NCI-H748 (cell line): Measurements from ENCODE around the gene SPNS1.
A peak's percentile ranks its signal among the peaks of the same experiment; 100 is the strongest.
"Not testable (repeated sequence)": the region's sequence is repeated elsewhere in the genome, so short reads cannot be mapped to it uniquely, and the experiment has no call there.

ENCODE experiments used
- DNase-seq: peaks from one replicate; lab custom pipeline; 2025; ENCODE audit not compliant: unreplicated experiment; lab: John Stamatoyannopoulos, UW

Gene SPNS1

GRCh38 chr16:28951410-28951943 lies 23.1 kb upstream of the SPNS1 start:
- peak; percentile 29 for DNase-seq

- DNase-seq, result no peak
These were observed 16.4 kb upstream of the SPNS1 start for GRCh38 chr16:28958216-28958615.

GRCh38 chr16:28958836-28959235 lies 15.7 kb upstream of the SPNS1 start:
- DNase-seq, result no peak

- no peak for DNase-seq
These were observed 10.5 kb upstream of the SPNS1 start for GRCh38 chr16:28964072-28964471.

GRCh38 chr16:28964496-28964895 lies 10.1 kb upstream of the SPNS1 start:
- no peak for DNase-seq

GRCh38 chr16:28967156-28967555 lies 7.4 kb upstream of the SPNS1 start:
- no peak for DNase-seq

- not testable (repeated sequence) for DNase-seq
These were observed 4.9 kb upstream of the SPNS1 start for GRCh38 chr16:28969696-28970095.

- peak; percentile 75 for DNase-seq
These were observed 556 bp upstream of the SPNS1 start for GRCh38 chr16:28974007-28974436.

- no peak for DNase-seq
These were observed 601 bp downstream of the SPNS1 start for GRCh38 chr16:28975158-28975599.

GRCh38 chr16:28977703-28978662 lies 3.4 kb downstream of the SPNS1 start:
- peak; percentile 13 for DNase-seq

- not testable (repeated sequence) for DNase-seq
These were observed 5.8 kb downstream of the SPNS1 start for GRCh38 chr16:28980330-28980729.

- DNase-seq, result no peak
These were observed 6.4 kb downstream of the SPNS1 start for GRCh38 chr16:28980929-28981328.

- no peak for DNase-seq
These were observed 6.9 kb downstream of the SPNS1 start for GRCh38 chr16:28981517-28981916.

- no peak for DNase-seq
These were observed 7.8 kb downstream of the SPNS1 start for GRCh38 chr16:28982418-28982817.

- no peak for DNase-seq
These were observed 8.4 kb downstream of the SPNS1 start for GRCh38 chr16:28982949-28983348.

GRCh38 chr16:28983644-28984043 lies 9.1 kb downstream of the SPNS1 start:
- DNase-seq, result no peak

- DNase-seq, result no peak
These were observed 9.5 kb downstream of the SPNS1 start for GRCh38 chr16:28984091-28984490.

- peak; percentile 7 for DNase-seq
These were observed 10.1 kb downstream of the SPNS1 start, which contains the start of gene LAT for GRCh38 chr16:28984619-28985135. Gene LAT (plus strand): TSS chr16:28985052. CDS start chr16:28985418, 366 bp downstream.

- DNase-seq, result no peak
These were observed 10.8 kb downstream of the SPNS1 start for GRCh38 chr16:28985211-28986041.

- no peak for DNase-seq
These were observed 11.5 kb downstream of the SPNS1 start for GRCh38 chr16:28986046-28986445.

GRCh38 chr16:28986492-28986891 lies 11.9 kb downstream of the SPNS1 start:
- no peak for DNase-seq
